ENCODE measurements around the gene CATSPER1. TPM values are rescaled to one million over a fixed set of nuclear protein-coding genes. Genes with fewer than 3 reads are reported as not detected.
"Not testable (repeated sequence)": the region's sequence is repeated elsewhere in the genome, so short reads cannot be mapped to it uniquely, and the experiment has no call there.

Gene CATSPER1
- polyA plus RNA-seq, 3 donors from 2014 or later = 17.2 to 41.1 (median 20.8) TPM

- Mint-ChIP-seq H3K4me3 (peak overlapping the region in 1 of 5 donors; percentile 23), H3K9me3 (no peaks in the 10 kb centered on the region), H3K27me3 (ENCODE audit: low read depth in 3 of 3) (peaks cover 2 to 10% (median 2%) of the 10 kb centered on the region in 3 donors), H3K4me1 (no peaks in the 10 kb centered on the region), H3K36me3 (no peaks in the 10 kb centered on the region), H3K27ac (no peak overlapping the region)
- DNase-seq = no peak
Observed at GRCh38 chr11:66011239-66011784, 15.0 kb downstream of the CATSPER1 start.

GRCh38 chr11:66010036-66010435, 16.2 kb downstream of the CATSPER1 start:
- not testable (repeated sequence) for H3K27ac Mint-ChIP-seq; DNase-seq; H3K27me3 Mint-ChIP-seq (ENCODE audit: low read depth in 3 of 3); H3K4me1 Mint-ChIP-seq; H3K9me3 Mint-ChIP-seq; H3K4me3 Mint-ChIP-seq; H3K36me3 Mint-ChIP-seq

DNA sequence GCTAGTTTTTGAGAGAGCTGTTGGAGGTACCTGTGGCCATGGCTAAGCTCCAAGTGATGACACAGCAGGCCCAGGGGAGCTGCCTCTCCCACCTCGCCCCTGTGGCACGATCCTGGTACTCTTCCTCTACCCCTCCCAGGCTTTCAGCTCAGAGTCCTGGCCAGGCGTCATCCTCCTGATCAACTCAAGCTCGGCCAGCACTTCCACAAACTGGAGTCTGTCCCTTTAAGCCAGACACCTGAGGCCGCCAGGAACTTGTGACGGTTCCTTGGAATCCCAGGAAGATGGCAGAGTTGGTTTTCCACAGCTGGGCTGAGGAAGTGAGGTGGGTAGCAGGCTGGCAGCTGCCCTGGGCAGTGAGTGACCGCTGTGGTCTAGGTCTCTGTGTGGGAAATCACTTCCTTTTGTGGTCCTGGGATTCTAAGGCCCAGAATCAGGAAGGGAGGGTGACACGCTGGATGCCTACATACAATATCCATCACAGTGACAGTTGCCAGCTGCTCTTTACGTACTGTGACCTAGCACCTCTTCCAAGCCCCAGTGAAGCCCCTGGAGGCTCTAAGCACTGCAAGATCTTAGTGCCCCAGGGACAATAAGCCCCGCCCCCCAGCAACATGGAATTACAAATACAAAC, 17.7 kb downstream of the CATSPER1 start:
- H3K4me1 Mint-ChIP-seq = peaks cover 2 to 5% of the 10 kb centered on the region in 2 donors
- H3K27ac Mint-ChIP-seq = no peak overlapping the region
- no peaks in the 10 kb centered on the region for H3K9me3 Mint-ChIP-seq
- H3K27me3 Mint-ChIP-seq (ENCODE audit: low read depth in 3 of 3) = peaks cover 2 to 10% (median 2%) of the 10 kb centered on the region in 3 donors
- no peak for DNase-seq
- H3K36me3 Mint-ChIP-seq = peaks cover 0 to 9% (median 0%) of the 10 kb centered on the region in 3 donors
- no peak overlapping the region for H3K4me3 Mint-ChIP-seq

DNA sequence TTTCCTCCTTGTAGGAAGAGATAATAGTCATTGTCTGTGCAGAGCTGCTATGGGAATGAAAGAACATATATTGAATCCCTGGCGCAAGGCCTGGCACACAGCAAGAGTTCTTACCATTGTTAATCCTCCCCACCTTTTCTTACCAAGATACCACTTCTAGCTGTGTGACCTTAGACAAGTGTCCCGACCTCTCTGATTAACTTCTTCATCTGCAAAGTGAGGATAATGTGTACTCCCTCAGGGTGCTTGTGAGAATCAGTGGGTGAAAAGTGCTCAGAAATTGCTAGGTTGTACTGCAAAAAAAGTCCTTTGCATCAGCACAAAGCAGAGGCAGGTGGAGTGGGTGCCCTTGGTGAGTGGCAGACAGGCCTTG, 18.2 kb downstream of the CATSPER1 start:
- Mint-ChIP-seq H3K4me3 (no peak overlapping the region), H3K9me3 (no peaks in the 10 kb centered on the region), H3K36me3 (peaks cover 0 to 9% (median 0%) of the 10 kb centered on the region in 3 donors), H3K4me1 (peaks cover 7 to 10% of the 10 kb centered on the region in 2 donors), H3K27me3 (ENCODE audit: low read depth in 3 of 3) (peaks cover 2 to 10% (median 2%) of the 10 kb centered on the region in 3 donors), H3K27ac (no peak overlapping the region)
- no peak for DNase-seq

DNA sequence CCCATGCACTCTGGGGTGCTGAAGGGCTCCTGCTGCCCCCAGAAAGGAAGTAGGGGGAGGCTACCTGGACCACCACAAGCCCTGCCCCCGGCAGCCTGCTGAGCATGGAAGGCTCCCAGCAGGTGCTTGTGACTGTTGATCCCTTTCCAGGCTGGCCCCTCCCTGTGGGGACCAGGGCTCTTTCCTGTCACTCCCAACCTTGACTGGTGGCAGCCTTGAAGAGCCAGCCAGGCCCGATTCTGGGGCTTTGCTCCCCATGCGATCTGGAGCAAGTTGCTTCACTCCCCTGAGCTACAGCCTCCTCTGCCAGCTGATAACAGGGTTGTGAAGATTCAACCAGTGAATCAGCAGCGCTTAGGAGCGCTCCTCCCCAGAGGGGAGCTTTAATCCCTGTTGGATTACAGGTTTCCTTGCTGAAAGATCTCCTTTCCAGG, 19.1 kb downstream of the CATSPER1 start:
- no peak for DNase-seq
- no peaks in the 10 kb centered on the region for H3K9me3 Mint-ChIP-seq
- no peak overlapping the region for H3K27ac Mint-ChIP-seq
- peaks cover 4 to 15% (median 5%) of the 10 kb centered on the region in 3 donors for H3K27me3 Mint-ChIP-seq (ENCODE audit: low read depth in 3 of 3)
- peaks cover 15 to 16% of the 10 kb centered on the region in 2 donors for H3K4me1 Mint-ChIP-seq
- H3K36me3 Mint-ChIP-seq = peaks cover 0 to 9% (median 0%) of the 10 kb centered on the region in 3 donors
- no peak overlapping the region for H3K4me3 Mint-ChIP-seq

DNA sequence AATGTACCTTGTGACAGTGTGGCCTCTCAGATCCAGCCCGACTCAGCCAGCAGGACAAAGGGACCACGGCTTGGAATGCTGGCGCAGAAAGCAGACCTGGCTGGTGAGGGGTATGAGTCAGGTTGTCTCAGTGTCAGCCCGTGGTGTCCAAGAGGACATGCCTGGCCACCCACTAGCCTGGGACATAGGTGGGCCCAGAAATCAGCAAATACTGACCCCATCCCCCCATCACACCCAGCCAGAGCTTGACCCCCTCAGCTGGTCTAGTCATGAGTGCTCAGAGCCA, 19.4 kb downstream of the CATSPER1 start:
- Mint-ChIP-seq H3K9me3 (no peaks in the 10 kb centered on the region), H3K4me1 (peaks cover 19 to 20% of the 10 kb centered on the region in 2 donors), H3K27ac (no peak overlapping the region), H3K27me3 (ENCODE audit: low read depth in 3 of 3) (peaks cover 8 to 19% (median 9%) of the 10 kb centered on the region in 3 donors), H3K4me3 (no peak overlapping the region), H3K36me3 (peaks cover 0 to 9% (median 0%) of the 10 kb centered on the region in 3 donors)
- no peak for DNase-seq

DNA sequence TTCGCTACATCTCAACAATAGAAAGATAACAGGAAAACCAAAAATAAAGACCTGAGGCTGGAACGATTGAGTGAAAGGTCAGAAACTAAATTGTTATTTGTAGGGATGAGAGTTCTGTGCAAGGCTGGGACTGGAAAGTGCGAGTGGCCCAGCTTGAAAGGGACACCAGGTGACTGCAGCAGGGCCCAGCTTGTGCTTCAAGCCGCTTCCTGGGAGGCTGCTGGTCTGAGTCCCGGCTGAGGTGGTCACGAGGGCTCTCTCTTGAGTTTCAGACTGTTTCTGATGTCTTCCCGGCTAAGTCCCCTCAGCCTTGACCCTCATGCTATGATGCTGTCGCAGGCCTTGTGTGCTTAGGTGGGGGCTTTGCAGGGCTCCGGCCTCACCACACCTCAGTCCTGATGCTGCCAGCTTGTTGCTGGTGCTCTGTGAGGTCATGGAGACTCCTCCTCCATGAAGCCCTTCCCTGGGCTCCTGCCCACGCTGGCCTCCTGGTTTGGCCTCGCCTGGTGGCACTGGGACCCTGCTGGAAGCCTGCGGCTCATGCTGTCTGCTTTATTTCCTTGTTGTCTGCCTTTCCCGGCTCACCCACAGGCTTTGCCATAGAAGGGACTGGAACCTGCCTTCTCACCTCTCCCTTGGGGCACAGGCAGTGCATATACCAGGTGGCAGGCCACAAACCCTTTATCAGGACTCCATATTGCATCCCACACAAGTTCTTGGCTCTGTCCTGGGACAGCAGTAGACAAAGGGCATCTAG, 20.0 kb downstream of the CATSPER1 start:
- no peak for DNase-seq
- peaks cover 0 to 9% (median 0%) of the 10 kb centered on the region in 3 donors for H3K36me3 Mint-ChIP-seq
- H3K27me3 Mint-ChIP-seq (ENCODE audit: low read depth in 3 of 3) = peaks cover 9 to 19% (median 10%) of the 10 kb centered on the region in 3 donors
- H3K27ac Mint-ChIP-seq = no peak overlapping the region
- no peaks in the 10 kb centered on the region for H3K9me3 Mint-ChIP-seq
- H3K4me1 Mint-ChIP-seq = peaks cover 24 to 25% of the 10 kb centered on the region in 2 donors
- H3K4me3 Mint-ChIP-seq = no peak overlapping the region

DNA sequence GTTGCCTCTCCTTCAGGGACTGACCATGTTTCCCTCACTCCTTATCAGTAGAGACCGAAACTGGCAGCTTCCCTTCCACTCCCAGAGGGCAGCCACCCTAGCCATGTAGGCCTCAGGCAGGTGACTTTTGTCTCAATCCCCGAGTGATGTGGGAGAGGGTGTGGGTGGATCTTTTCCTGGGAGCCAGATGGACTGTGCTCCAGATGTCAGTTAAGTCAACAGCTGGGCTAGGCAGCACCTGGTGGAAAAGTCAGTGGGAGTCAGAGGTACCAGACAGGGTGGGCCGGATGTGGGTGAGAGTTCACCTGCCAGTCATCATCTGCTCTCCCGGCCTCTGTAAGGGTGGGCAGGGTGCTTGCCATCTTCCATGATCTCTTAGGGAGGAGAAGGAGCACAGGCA, 22.1 kb downstream of the CATSPER1 start:
- no peak for DNase-seq
- peaks cover 41% of the 10 kb centered on the region in 2 donors for H3K4me1 Mint-ChIP-seq
- H3K27ac Mint-ChIP-seq = peak overlapping the region in 1 of 6 donors; percentile 45
- no peaks in the 10 kb centered on the region for H3K9me3 Mint-ChIP-seq
- H3K4me3 Mint-ChIP-seq = peak overlapping the region in 3 of 5 donors; percentile 36 to 99 (median 98)
- peaks cover 0 to 11% (median 4%) of the 10 kb centered on the region in 3 donors for H3K36me3 Mint-ChIP-seq
- peaks cover 8 to 13% (median 9%) of the 10 kb centered on the region in 3 donors for H3K27me3 Mint-ChIP-seq (ENCODE audit: low read depth in 3 of 3)

DNA sequence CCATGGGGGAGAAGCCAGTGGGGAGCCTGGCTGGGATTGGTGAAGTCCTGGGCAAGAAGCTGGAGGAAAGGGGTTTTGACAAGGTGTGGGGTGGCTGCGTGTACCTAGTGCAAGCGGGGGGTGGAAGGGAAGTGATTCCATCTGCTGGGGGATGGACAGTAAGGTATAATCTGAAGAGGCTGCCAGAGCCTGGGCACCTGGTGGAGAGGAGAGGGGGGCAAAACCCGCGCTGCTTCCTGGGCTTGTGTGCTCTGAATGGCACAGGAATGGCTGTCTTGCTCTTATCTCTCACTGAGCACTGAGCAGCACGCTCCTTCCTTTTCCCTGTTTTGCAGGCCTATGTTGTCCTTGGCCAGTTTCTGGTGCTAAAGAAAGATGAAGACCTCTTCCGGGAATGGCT, 23.0 kb downstream of the CATSPER1 start:
- peak overlapping the region; percentile 77 to 96 (median 84) for H3K27ac Mint-ChIP-seq

DNA sequence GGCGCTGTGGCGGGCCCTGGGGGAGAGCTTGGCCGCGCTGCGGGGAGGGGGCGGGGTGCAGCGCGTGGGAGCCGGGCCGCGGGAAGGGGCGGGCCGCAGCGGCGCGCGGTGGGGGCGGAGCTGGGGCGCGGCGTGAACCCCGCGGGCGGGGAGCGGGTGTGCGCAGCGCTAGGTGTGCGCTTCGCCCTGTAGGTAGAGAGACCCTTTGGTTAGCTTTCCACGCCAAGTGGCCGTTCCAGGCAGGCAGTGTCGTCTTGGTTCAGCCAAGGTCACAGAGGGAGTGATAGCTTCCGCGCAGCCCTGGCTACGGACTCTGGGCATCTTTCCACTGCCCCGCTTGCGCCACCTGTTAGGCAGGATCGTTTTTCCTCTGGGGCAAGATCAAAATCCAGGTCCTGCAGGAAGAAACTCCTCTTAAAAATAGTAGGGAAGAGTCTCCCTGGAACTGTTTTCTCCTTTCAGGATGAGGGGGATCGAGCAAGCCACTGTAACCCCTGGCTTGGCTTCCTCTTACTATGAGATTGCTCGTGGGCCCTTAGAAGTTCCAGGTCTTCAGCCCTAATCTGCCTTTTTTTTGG, 23.5 kb downstream of the CATSPER1 start:
- H3K4me1 Mint-ChIP-seq = peaks cover 42 to 53% of the 10 kb centered on the region in 2 donors

More for the DNA sequence above, 23.0 kb downstream of the CATSPER1 start:
- Mint-ChIP-seq H3K36me3 (peaks cover 0 to 20% (median 13%) of the 10 kb centered on the region in 3 donors), H3K9me3 (no peaks in the 10 kb centered on the region), H3K27me3 (ENCODE audit: low read depth in 3 of 3) (peaks cover 8 to 13% (median 9%) of the 10 kb centered on the region in 3 donors), H3K4me1 (peaks cover 42 to 50% of the 10 kb centered on the region in 2 donors), H3K4me3 (peak overlapping the region; percentile 76 to 99 (median 98))
- DNase-seq = no peak

GRCh38 chr11:66001942-66002647, 24.2 kb downstream of the CATSPER1 start, which contains the start of the genes BANF1 and EIF1AD:
TSS of gene BANF1 (plus strand) at chr11:66002503. CDS start at chr11:66003251, 748 bp downstream.
TSS of gene EIF1AD (minus strand) at chr11:66002157. CDS start at chr11:66000389, 1,768 bp downstream.
- H3K4me1 Mint-ChIP-seq = peaks cover 45 to 55% of the 10 kb centered on the region in 2 donors
- H3K36me3 Mint-ChIP-seq = peaks cover 7 to 30% (median 20%) of the 10 kb centered on the region in 3 donors
- no peaks in the 10 kb centered on the region for H3K9me3 Mint-ChIP-seq
- DNase-seq = peak; percentile 95
- H3K27me3 Mint-ChIP-seq (ENCODE audit: low read depth in 3 of 3) = peaks cover 8 to 13% (median 9%) of the 10 kb centered on the region in 3 donors
- peak within 1 kb of the TSS; percentile 96 to 99 (median 98) for H3K27ac Mint-ChIP-seq
- peak within 1 kb of the TSS; percentile 92 to 100 (median 99) for H3K4me3 Mint-ChIP-seq

More for the DNA sequence above, 23.5 kb downstream of the CATSPER1 start:
- H3K27ac Mint-ChIP-seq = peak overlapping the region; percentile 82 to 99 (median 97)
- peaks cover 3 to 26% (median 15%) of the 10 kb centered on the region in 3 donors for H3K36me3 Mint-ChIP-seq
- peaks cover 8 to 13% (median 9%) of the 10 kb centered on the region in 3 donors for H3K27me3 Mint-ChIP-seq (ENCODE audit: low read depth in 3 of 3)
- H3K9me3 Mint-ChIP-seq = no peaks in the 10 kb centered on the region
- peak overlapping the region; percentile 92 to 100 (median 99) for H3K4me3 Mint-ChIP-seq
- no peak for DNase-seq

- Mint-ChIP-seq H3K27ac (peak overlapping the region in 2 of 6 donors; percentile 54 to 61), H3K9me3 (no peaks in the 10 kb centered on the region), H3K27me3 (ENCODE audit: low read depth in 3 of 3) (peaks cover 4 to 7% (median 6%) of the 10 kb centered on the region in 3 donors), H3K4me1 (peaks cover 29 to 41% of the 10 kb centered on the region in 2 donors), H3K4me3 (peak overlapping the region in 1 of 5 donors; percentile 8), H3K36me3 (peaks cover 11 to 34% (median 29%) of the 10 kb centered on the region in 3 donors)
- no peak for DNase-seq
Observed at GRCh38 chr11:65997286-65997685, 29.0 kb downstream of the CATSPER1 start.

DNA sequence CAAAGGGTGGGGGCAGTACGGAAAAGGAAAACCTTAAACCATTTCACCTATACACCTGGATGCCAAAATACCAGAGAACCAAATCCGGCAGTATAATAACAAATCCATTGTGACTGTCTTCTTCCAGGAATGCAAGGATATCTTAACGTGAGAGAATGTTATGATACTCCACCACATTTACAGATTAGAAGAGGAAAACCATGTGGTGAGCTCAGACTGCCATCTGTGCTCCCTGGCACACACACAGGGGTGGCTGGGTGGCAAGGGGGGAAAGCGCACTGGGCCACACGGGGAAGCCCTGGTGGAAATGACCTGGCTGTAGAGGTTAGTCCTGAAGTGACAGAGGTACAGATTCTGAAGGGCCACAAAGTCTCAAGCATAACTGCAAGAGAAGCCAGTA, 34.2 kb downstream of the CATSPER1 start:
- Mint-ChIP-seq H3K27ac (no peak overlapping the region), H3K4me1 (peaks cover 5 to 8% of the 10 kb centered on the region in 2 donors)

More for the DNA sequence above, 34.2 kb downstream of the CATSPER1 start:
- H3K4me3 Mint-ChIP-seq = no peak overlapping the region
- DNase-seq = no peak
- H3K27me3 Mint-ChIP-seq (ENCODE audit: low read depth in 3 of 3) = no peaks in the 10 kb centered on the region
- H3K9me3 Mint-ChIP-seq = no peaks in the 10 kb centered on the region
- peaks cover 8 to 13% (median 9%) of the 10 kb centered on the region in 3 donors for H3K36me3 Mint-ChIP-seq

Data from immature natural killer cell (primary cell).